Measurements from ENCODE around the gene CBLIF. TPM values are rescaled to one million over a fixed set of nuclear protein-coding genes. Genes with fewer than 3 reads are reported as not detected.
"Not testable (repeated sequence)": the region's sequence is repeated elsewhere in the genome, so short reads cannot be mapped to it uniquely, and the experiment has no call there.

The CBLIF gene
- total and polyA plus RNA-seq, 2 of the 13 experiments (the other 11 are each of a cell fraction or from before 2014, with no cell fraction given), result not detected

GRCh38 chr11:59816434-59816833 is 28.9 kb downstream of the CBLIF start:
- H3K4me3 ChIP-seq (replicated peaks in 1 of 3; ENCODE audit: insufficient read depth in 1 of 3, low read depth in 2 of 3, low read length in 3 of 3); H3K9me3 ChIP-seq (ENCODE audit: low read length); H3K36me3 ChIP-seq (replicated peaks in 1 of 2; ENCODE audit: control insufficient read depth in 1 of 2, insufficient read depth in 2 of 2, low read length in 2 of 2); in situ Hi-C loops (cut with HindIII; ENCODE audit: extremely low pct_ligation_motif_present, low pct_unique_long_range_greater_than_20kb); H3K9ac ChIP-seq (ENCODE audit: insufficient read depth, low read depth, low read length); H3K27me3 ChIP-seq (ENCODE audit: control insufficient read depth in 1 of 2, insufficient read depth in 2 of 2, low read length in 2 of 2); DNase-seq (ENCODE audit: low spot score); CTCF ChIA-PET (ENCODE audit: low intra/inter-chr PET ratio, low total read pairs); H2AFZ ChIP-seq (ENCODE audit: low read length); POLR2A ChIA-PET; H3K4me1 ChIP-seq (ENCODE audit: insufficient read depth, low read length); BruUV-seq (replicated peaks); H3K27ac ChIP-seq (ENCODE audit: extremely low read length, insufficient read depth, low read length); ATAC-seq; H3K79me2 ChIP-seq (ENCODE audit: insufficient read depth, low read length); intact Hi-C loops (cut with micrococcal nuclease; ENCODE audit: unreplicated experiment); H3K4me2 ChIP-seq (ENCODE audit: low read depth, low read length); H4K20me1 ChIP-seq (ENCODE audit: insufficient read depth, low read length); FAIRE-seq: not testable (repeated sequence)
- WGBS (ENCODE audit: low lambda C conversion rate), result 7% methylated on average over 1 of the region's 1 CpG

DNA sequence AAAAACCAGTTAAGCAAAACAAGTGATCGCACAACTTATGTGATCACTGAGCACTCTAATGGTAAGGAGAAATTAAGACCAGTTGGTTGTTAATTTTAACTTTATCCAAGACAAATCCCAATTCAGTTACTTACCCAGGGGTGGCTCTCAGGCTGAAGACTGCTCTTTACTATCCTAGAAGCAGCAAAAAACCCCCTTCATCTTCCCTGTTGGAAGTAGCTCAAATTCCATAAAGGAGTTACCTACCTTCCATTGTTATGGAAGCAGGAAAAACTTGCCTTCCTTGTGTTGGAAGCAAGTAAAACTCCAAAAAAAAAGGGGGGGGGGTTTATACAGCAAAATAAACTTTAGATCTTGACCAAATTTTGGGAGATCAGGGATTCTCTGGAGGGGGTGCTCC is 29.5 kb downstream of the CBLIF start:
- peaks cover 15% of the 10 kb centered on the region for H3K4me1 ChIP-seq (ENCODE audit: insufficient read depth, low read length)
- DNase-seq (ENCODE audit: low spot score) (no peak), ATAC-seq (no peak), FAIRE-seq (no peak)
- H3K4me3 ChIP-seq (replicated peaks in 1 of 3; ENCODE audit: insufficient read depth in 1 of 3, low read depth in 2 of 3, low read length in 3 of 3), result no peak overlapping the region
- H3K36me3 ChIP-seq (replicated peaks in 1 of 2; ENCODE audit: control insufficient read depth in 1 of 2, insufficient read depth in 2 of 2, low read length in 2 of 2), result no peaks in the 10 kb centered on the region
- ChIA-PET POLR2A (no interaction called here), CTCF (ENCODE audit: low intra/inter-chr PET ratio, low total read pairs) (no interaction called here)
- H2AFZ ChIP-seq (ENCODE audit: low read length), result no peak overlapping the region
- no peak overlapping the region for H3K4me2 ChIP-seq (ENCODE audit: low read depth, low read length)
- intact Hi-C loops (cut with micrococcal nuclease; ENCODE audit: unreplicated experiment), result no loop called here
- 90% methylated on average over 1 of the region's 1 CpG for WGBS (ENCODE audit: low lambda C conversion rate)
- in situ Hi-C loops (cut with HindIII; ENCODE audit: extremely low pct_ligation_motif_present, low pct_unique_long_range_greater_than_20kb), result no loop called here
- no peaks in the 10 kb centered on the region for H3K79me2 ChIP-seq (ENCODE audit: insufficient read depth, low read length)
- H3K27me3 ChIP-seq (ENCODE audit: control insufficient read depth in 1 of 2, insufficient read depth in 2 of 2, low read length in 2 of 2), result no peaks in the 10 kb centered on the region
- no peak overlapping the region for H3K9ac ChIP-seq (ENCODE audit: insufficient read depth, low read depth, low read length)
- no peak for TF ChIP-seq NR3C1 (CRISPR knock-in tag; IDR thresholded peaks at IDR 0.05)
- TF ChIP-seq ZNF619 (CRISPR knock-in tag; IDR thresholded peaks at IDR 0.05), result no peak
- no peak for TF ChIP-seq NPAS2 (CRISPR knock-in tag; IDR thresholded peaks at IDR 0.05; ENCODE audit: borderline replicate concordance)
- TF ChIP-seq KLF13 (CRISPR knock-in tag; IDR thresholded peaks at IDR 0.05), result no peak
- TF ChIP-seq, protein P1, sequence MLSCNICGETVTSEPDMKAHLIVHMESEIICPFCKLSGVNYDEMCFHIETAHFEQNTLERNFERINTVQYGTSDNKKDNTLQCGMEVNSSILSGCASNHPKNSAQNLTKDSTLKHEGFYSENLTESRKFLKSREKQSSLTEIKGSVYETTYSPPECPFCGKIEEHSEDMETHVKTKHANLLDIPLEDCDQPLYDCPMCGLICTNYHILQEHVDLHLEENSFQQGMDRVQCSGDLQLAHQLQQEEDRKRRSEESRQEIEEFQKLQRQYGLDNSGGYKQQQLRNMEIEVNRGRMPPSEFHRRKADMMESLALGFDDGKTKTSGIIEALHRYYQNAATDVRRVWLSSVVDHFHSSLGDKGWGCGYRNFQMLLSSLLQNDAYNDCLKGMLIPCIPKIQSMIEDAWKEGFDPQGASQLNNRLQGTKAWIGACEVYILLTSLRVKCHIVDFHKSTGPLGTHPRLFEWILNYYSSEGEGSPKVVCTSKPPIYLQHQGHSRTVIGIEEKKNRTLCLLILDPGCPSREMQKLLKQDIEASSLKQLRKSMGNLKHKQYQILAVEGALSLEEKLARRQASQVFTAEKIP (CRISPR knock-in tag; IDR thresholded peaks at IDR 0.05; ENCODE audit: borderline replicate concordance), result no peak
- no peak for TF ChIP-seq GABPA (IDR thresholded peaks at IDR 0.05; ENCODE audit: low read depth, low read length)
- TF ChIP-seq GABPA (CRISPR knock-in tag; IDR thresholded peaks at IDR 0.05; ENCODE audit: low read depth), result no peak
- no peak for TF ChIP-seq PAWR (CRISPR knock-in tag; IDR thresholded peaks at IDR 0.05; ENCODE audit: borderline replicate concordance)
- no peak for TF ChIP-seq SAFB2 (CRISPR knock-in tag; IDR thresholded peaks at IDR 0.05; ENCODE audit: borderline replicate concordance, low read depth)
- no peak for TF ChIP-seq ZFP41 (CRISPR knock-in tag; IDR thresholded peaks at IDR 0.05; ENCODE audit: borderline replicate concordance)
- no peak for TF ChIP-seq MTA1 (CRISPR knock-in tag; IDR thresholded peaks at IDR 0.05; ENCODE audit: borderline replicate concordance)
- no peak for TF ChIP-seq ZNF34 (CRISPR knock-in tag; IDR thresholded peaks at IDR 0.05; ENCODE audit: borderline replicate concordance)
- TF ChIP-seq MYPOP (CRISPR knock-in tag; IDR thresholded peaks at IDR 0.05), result no peak
- TF ChIP-seq, protein P2, sequence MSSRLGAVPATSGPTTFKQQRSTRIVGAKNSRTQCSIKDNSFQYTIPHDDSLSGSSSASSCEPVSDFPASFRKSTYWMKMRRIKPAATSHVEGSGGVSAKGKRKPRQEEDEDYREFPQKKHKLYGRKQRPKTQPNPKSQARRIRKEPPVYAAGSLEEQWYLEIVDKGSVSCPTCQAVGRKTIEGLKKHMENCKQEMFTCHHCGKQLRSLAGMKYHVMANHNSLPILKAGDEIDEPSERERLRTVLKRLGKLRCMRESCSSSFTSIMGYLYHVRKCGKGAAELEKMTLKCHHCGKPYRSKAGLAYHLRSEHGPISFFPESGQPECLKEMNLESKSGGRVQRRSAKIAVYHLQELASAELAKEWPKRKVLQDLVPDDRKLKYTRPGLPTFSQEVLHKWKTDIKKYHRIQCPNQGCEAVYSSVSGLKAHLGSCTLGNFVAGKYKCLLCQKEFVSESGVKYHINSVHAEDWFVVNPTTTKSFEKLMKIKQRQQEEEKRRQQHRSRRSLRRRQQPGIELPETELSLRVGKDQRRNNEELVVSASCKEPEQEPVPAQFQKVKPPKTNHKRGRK (CRISPR knock-in tag; IDR thresholded peaks at IDR 0.05), result no peak
- TF ChIP-seq PAF1 (CRISPR knock-in tag; IDR thresholded peaks at IDR 0.05), result no peak
- no peak for TF ChIP-seq TRIM24 (CRISPR knock-in tag; IDR thresholded peaks at IDR 0.05)
- H4K20me1 ChIP-seq (ENCODE audit: insufficient read depth, low read length), result no peaks in the 10 kb centered on the region
- H3K27ac ChIP-seq (ENCODE audit: extremely low read length, insufficient read depth, low read length), result no peak overlapping the region
- no peaks in the 10 kb centered on the region for H3K9me3 ChIP-seq (ENCODE audit: low read length)
- BruUV-seq (replicated peaks), result no TSS peak
